SW480 (cell line): ENCODE results near the gene NAA25.
"Not testable (repeated sequence)": the region's sequence is repeated elsewhere in the genome, so short reads cannot be mapped to it uniquely, and the experiment has no call there.

Source experiments
- DNase-seq: peaks from one replicate; pipeline ENCODE4 v3.0.0-alpha.2; 2016; ENCODE audit warnings: low spot score

NAA25 gene

DNA sequence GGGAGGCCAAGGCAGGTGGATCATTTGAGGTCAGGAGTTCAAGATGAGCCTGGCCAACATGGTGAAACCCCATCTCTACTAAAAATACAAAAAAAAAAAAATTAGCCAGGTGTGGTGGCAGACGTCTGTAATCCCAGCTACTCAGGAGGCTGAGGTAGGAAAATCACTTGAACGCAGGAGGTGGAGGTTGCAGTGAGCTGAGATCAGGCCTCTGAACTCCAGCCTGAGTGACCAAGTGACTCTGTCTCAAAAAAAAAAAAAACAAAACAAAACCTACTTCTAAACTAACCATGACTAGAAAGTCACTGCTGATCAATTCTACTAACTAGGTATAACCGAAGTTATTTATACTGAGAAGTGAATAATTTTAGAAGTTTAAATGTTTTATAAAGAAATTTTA lies 99.0 kb downstream of the NAA25 start:
- DNase-seq = not testable (repeated sequence)

DNA sequence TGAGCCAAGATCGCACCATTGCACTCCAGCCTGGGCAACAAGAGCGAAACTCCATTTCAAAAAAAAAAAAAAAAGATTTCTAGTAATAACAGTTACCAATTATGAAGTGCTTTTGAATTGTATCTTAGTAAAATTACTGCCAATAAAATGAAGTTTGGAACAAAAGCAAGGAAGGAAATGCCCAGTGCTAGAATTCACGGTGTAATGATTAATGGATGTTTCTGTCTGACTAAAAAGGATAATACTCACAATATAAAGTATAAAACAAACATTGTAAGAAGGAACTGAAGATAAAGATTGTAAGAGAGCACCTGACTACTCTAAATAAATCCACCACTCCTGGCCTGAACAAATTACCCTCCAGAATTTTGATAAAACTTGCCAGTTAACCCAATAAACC lies 99.7 kb downstream of the NAA25 start:
- DNase-seq = no peak

DNA sequence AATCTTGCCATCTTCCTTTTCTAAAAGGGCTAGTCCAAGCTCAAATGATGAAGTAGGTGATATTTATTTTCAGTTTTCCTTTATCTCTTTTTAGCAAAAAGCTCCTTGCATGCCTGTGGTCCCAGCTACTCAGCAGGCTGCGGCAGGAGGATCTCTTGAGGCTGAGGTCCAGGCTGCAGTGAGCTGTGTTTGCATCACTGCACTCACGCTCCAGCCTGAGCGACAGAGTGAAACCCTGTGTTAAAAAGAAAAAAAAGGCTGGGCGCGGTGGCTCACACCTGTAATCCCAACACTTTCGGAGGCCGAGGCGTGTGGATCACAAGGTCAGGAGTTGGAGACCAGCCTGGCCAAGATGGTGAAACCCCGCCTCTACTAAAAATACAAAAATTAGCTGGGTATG lies 100.6 kb downstream of the NAA25 start:
- DNase-seq = no peak

DNA sequence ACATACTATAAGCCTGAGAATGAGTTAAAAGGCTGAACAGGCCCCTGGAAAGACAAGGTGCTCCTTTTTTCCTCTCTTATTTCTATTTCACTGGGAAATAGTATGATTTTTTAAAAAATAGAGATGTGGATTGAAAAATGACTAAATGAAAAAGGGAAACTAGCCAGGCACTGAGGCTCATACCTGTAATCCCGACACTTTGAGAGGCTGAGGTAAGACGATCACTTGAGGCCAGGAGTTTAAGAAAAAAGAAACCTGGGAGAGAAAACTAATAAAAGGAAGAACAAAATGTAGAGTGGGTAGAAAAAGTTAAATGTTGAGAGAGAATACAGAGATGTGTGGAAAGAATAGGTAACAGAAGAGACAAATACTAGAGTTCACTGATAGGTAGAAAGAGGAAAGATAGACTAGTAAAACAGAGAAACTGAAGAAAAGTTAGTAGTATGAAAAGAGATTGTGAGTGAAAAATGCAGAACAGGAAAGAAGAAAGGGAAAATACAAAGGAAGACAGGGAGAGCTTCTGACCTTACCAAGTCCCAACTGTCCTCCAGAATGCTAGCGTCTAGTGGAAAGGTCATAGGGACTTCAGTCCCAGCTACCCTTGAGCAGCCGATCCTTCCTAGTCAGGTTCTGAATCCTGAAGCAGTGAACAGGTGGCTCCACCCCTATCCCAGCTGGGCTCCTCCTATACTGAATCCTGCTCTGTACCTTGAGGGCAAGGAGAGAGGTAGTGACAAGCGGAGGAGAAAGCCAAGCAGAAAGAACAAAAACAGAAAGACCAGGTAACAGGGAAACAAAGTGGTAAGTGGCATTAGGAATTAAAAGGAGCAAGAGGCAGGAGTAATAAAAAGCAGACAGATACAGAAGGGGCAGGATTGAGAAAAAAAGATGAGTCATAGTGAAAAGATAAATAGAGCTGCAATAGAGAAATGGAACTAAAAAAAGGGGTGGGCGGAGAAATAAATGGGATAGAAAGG lies 102.9 kb downstream of the NAA25 start:
- DNase-seq = peak; percentile 13

DNA sequence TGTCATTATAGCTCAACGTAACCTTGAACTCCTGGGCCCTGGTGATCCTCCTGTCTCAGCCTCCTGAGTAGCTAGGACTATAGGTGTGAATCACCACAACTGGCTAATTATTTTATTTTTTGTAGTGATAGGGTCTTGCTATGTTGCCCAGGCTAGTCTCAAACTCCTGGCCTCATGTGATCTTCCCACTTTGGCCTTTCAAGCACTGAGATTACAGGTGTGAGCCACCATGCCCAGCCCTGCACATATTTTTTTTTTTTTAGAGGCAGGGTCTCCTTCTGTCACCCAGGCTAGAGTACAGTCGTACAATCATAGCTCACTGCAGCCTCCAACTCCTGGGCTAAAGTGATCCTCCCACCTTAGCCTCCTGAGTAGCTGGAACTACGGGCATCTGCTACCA lies 104.5 kb downstream of the NAA25 start:
- DNase-seq = no peak

DNA sequence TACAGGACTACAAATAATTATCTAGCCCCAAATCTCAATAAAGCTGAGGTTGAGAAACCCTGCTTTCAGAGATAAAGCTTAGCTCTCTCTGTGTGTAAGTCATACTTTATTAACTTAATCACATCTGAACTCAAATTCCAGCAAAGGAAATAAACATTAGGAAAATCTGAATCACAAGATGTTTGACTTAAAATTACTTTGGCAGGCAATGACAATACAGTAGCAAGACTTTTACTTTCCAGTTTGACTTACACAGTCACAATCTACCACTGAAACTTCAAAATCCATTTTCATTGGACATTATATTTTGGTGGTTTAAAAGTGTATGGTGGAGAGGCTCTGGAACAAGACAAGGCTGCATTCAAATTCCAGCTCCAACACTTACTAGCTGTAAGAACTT lies 107.0 kb downstream of the NAA25 start:
- no peak for DNase-seq

DNA sequence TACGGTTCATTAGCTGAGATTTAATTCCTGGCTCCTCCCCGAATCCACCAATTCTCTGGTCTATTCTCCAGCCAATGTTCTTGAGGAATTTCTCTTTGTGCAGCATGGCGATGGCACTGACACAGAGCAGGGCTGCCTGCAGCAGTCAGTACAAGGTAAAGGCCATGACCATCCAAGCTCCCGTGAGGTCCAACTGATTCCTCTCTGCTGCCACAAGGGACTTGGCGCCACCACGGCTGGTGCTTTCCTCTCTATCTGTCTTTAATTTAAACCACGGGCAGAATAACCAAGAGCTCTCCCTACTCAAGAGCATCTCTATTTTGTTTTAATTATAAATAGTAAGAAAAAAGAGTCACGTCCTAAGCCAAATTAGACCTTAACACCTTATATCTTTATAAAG lies 107.8 kb downstream of the NAA25 start:
- DNase-seq = no peak

DNA sequence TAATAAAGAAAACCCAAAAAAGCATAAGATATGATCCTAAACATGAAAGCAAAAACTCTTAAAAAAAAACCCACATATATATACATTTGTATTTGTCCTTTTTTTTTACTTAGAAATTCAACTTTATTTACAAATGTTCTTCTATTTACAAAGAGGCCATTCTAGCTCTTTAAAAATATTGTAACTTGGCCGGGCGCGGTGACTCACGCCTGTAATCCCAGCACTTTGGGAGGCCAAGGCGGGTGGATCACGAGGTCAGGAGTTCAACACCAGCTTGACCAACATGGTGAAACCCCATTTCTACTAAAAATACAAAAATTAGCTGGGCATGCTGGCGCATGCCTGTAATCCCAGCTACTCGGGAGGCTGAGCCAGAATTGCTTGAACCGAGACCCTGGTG lies 109.5 kb downstream of the NAA25 start:
- not testable (repeated sequence) for DNase-seq

DNA sequence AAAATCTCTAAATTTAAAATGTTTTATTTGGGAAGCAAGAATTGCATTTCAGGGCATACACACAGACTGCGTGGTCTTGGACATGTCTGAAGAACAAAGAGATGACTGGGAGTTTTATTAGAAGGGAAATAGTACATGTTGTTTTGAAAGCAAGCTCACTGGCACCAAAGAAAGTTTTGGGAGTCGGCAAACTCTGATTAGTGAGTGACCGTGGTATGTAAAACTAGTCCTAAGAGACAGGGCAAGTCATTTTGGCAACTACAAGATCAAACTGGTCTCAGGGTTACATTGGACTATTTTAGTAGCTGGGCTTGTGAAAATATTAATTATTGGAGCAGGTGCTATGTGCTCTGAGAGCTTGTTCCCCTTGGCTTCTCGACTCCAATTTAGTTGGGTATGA lies 110.6 kb downstream of the NAA25 start:
- no peak for DNase-seq

DNA sequence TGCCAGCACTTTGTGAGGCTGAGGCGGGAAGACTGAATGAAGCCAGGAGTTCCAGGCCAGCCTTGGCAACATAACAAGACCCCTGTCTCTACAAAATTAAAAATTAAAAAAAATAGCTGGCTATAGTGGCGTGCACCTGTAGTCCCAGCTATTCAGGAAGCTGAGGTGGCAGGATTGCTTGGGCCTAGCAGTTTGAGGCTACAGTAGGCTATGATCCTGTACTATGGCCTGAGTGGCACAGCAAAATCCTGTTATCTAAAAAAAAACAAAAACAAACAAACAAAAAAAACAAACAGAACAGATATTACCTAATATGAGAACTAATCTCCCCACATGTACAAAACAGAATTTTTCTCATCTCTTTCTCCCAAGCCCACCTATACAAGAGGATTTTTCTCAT lies 111.3 kb downstream of the NAA25 start:
- DNase-seq = no peak

DNA sequence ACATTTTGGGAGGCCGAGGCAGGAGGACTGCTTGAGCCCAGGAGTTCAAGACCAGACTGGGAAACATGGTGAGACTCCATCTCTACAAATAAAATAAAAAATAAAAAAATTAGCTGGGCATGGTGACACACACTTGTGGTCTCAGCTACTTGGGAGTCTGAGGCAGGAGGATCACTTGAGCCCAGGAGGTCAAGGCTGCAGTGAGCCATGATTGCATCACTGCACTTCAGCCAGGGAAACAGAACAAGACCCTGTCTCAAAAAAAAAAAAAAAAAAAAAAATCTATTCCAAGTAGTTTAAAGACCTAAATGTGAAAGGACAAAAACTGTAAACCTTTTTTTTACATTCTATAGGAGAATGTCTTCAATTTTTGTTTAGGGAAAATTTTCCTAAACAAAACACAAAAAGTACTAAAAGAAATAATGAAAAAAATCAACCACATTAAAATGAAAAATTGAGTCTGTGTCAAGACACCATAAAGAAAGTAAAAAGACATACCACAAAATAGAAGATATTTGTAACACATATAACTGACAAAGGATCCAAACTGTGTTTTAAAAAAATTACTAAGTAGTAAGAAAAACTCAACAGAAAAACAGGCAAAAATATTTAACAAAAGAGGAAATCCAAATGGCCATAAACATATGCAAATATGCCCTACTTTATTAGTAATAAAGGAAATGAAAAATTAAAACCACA lies 112.7 kb downstream of the NAA25 start:
- no peak for DNase-seq

DNA sequence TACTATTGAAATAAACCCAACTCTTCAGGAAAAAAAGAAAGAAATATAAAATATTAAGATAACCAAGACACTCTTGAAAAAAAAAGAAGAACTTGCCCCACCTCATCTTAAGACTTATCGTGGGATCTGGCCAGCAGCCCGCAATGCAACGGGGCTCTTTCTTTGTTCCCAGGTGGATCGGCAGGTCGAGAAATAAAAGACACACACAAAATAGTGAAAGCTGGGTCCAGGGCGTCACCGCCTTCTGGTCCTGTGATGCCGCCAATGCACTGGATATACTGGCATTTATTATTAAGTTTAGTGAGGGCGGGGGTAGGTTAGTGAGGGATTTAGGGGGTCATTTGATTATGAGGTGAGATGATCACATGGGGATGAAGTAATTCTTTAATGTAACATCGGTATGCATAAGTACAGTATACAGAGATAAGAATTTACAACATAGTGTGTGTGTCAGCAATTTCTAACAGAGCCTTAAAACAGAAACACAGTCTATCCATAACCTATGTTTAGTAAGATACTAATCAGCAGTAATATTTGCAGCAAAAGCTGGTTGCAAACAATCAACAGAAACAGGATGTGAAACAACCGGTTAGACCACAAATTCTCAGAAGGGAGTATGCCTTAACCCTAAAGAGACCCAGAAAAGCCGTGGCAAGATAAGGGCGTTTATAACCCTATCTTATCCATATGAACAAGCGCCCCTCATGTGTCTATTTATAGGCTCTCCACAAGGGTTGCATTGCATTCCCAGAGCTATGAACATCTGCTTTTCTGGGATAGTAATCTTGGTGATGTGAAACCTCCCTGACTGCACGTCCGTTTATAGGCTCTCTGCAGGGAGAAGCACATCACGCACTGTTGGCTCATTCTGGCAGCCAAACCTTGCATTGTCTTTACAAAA lies 114.1 kb downstream of the NAA25 start:
- DNase-seq = not testable (repeated sequence)

DNA sequence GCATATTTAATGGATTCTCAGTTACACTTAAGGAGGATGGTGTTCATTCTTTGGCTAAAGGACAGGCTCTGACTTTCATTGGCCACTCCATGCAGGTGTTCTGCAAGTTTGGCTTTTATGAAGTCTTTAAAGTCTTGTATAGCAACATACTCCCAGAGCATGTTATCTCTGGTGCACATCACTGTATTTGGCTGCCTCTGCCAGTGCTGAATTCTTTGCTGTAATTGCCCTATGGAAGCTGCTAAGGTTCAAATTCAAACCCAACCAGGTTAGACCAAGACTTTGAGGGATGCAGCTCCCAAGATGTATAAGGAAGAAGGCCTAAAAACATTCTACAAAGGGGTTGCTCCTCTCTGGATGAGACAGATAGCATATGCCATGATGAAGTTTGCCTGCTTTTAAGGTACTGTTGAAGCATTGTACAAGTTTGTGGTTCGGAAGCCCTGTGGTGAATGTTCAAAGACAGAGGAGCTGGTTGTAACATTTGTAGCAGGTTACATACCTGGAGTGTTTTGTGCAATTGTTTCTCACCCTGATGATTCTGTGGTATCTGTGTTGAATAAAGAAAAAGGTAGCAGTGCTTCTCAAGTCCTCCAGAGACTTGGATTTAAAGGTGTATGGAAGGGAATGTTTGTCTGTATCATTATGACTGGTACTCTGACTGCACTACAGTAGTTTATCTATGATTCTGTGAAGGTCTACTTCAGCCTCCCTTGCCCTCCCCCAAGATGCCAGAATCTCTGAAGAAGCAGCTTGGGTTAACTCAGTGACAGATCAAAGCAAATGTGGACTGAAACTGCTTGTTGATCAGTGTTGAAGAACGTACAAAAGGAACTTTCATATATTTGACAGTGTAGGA lies 115.1 kb downstream of the NAA25 start:
- no peak for DNase-seq

DNA sequence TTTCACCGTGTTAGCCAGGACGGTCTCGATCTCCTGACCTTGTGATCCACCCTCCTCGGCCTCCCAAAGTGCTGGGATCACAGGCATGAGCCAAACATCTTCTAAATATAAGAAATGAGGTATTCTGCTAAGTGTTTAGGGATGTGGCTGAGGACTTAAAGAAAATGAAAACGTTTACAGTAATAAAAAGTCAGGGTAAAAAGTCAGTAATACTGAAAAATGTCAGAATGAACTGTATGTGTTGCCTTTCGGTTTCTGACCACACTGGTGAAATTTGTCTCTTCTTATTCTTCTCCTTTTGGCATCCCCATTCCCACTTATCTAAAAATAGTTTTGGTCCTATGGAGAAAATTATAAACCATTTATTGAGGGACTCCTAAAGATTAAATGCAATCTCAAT lies 116.1 kb downstream of the NAA25 start:
- no peak for DNase-seq

DNA sequence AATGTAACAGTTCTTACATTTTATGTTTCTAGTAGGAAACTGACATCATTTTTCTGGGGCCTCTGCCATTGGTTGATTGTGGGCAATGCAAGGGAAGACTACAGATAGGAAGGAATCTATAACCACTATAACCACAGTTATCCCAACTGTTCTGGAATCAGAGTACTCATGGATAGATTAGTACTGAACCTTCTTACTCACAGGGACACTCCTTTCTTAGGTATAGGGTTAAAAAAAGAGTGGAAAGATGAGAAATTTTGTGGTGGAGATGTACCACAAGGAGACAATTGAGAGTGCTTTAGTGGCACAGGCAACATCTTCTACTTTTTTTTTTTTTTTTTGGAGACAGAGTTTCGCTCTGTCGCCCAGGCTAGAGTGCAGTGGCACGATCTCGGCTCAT lies 116.6 kb downstream of the NAA25 start:
- DNase-seq = no peak

DNA sequence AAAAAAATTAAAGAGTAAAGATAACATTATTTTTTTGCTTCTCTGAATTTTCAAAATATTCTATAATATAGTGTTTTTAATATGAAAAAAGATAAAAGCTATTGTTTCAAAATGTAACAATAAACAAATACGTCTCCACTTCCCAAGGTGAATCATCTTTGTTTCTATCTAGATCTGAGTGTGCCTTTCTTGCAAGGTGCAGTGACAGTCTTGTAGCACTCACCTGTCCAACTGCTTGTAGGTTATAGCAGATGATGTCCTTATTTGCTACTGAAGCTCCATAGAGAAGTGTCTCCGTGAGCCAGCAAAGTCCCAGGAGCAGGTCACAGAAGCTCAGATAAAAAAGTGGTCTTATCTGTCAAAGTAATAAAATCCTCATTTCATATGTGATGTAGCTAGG lies 117.0 kb downstream of the NAA25 start:
- DNase-seq = no peak

DNA sequence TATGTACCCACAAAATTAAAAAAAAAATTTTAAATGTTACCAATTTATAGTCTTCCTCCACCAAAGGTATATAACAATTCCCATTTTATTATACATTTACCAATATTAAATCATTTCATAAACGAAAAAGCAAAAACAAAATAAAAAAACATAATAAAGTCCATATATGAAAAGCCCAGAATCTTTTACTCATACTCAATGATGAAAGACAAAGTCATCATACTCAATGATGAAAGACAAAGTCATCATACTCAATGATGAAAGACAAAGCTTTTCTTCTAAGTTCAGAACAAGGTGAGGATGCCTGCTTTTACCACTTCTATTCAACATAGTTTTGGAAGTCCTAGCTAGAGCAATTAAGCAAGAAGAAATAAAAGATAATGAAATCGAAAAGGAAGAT lies 123.8 kb downstream of the NAA25 start:
- no peak for DNase-seq

DNA sequence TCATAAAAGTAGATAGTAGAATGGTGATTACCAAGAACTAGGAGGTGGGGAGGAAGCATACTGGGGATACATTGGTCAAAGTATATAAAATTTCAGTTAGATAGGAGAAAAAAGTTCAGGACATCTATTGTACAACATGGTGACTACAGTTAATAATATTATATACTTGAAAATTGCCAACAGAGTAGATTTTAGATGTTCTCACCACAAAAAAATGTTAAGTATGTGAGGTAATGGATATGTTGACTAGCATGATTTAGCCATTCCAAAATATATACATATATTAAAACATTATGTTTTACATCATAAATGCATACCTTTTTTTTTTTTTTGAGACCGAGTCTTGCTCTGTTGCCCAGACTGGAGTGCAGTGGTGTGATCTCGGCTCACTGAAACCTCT lies 126.6 kb downstream of the NAA25 start:
- DNase-seq = no peak

DNA sequence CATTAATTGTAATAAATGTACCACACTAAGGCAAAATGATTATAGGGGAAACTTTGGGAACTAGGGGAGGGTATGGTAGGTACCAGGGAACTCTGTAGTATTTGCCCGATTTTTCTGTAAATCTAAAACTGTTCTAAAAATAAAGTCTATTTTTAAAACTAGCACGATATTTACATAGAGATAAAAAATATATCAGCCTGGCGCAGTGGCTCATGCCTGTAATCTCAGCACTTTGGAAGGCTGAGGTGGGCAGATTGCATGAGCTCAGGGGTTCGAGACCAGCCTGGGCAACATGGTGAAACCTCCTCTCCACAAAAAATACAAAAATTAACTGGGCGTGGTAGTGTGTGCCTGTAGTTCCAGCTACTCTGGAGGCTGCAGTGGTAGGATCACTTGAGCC lies 128.0 kb downstream of the NAA25 start:
- DNase-seq = no peak

DNA sequence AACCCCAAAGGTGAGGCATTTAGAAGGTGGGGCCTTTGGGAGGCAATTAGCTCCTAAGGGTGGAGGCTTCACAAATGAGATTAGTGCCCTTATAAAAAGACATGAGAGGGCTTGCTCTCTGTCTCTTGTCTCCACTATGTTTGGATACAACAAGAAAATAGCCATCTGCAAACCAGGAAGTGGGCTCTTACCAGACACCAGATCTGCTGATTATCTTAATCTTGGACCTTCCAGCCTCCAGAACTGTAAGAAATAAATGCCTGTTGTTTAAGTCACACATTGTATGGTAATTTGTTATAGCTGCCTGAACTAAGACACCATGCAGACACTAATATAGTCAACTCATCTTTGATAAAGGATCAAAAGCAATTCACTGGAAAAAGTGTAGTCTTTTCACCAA lies 130.0 kb downstream of the NAA25 start:
- no peak for DNase-seq

DNA sequence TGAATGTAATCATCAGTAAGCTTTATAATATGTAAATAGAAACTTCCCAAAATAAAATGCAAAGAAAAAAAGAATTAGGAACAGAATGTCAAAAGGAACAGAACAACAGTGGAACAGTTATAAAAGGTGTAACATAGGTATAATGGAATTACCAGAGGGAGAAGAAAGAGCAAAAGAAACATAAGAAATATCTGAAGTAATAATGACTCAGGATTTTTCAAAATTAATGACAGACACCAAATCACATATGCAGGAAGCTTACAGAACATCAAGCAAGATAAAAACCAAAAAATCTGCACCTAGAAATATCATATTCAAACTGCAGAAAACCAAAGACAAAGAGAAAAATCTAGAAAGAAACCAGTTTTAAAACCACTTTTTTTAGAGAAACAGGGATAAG lies 131.7 kb downstream of the NAA25 start:
- DNase-seq = no peak
